Caco-2 (cell line): ENCODE results near the gene SAMD4B. TPM values are rescaled to one million over a fixed set of nuclear protein-coding genes. Genes with fewer than 3 reads are reported as not detected.

Experiments
- BruUV-seq: library from RNA; stranded (reverse); fragments of 400-500 nt; replicated peaks from 2 replicates; lab custom pipeline; 2021; lab: Mats Ljungman, UMichigan
- CTCF ChIA-PET: fragments of 300-600 bp; sonication (Branson Sonifier 250); formaldehyde crosslinking; loops from one replicate; lab custom pipeline; 2022; ENCODE audit warnings: antibody characterized with exemption; lab: Charles Lee
- POLR2A ChIA-PET: fragments of 300-600 bp; sonication (Branson Sonifier 250); formaldehyde crosslinking; loops from one replicate; lab custom pipeline; 2022; ENCODE audit warnings: antibody characterized with exemption; lab: Charles Lee
- DNase-seq, 2 experiments: peaks; one replicate each; pipeline versions ENCODE4 v3.0.0 to v3.0.0-alpha.2; 2020 to 2022
- H3K27me3 ChIP-seq: replicated peaks from 2 replicates; pipeline ENCODE4 v1.6.0; 2011; ENCODE audit warnings: low read length; ENCODE audit not compliant: control insufficient read depth, insufficient read depth
- H3K36me3 ChIP-seq: 2 replicates; pipeline ENCODE4 v1.5.1; 2011; ENCODE audit warnings: low read length; ENCODE audit not compliant: control insufficient read depth, insufficient read depth
- H3K4me1 ChIP-seq: fragments of 250-450 bp; sonication (Bioruptor Pico); 2 replicates; pipeline ENCODE4 v1.5.1; 2020; ENCODE audit warnings: mild to moderate bottlenecking
- H3K4me3 ChIP-seq: 2 replicates; pipeline ENCODE4 v1.5.1; 2011; ENCODE audit warnings: low read depth, mild to moderate bottlenecking, control low read depth, low read length
- H3K9me3 ChIP-seq: fragments of 250-450 bp; sonication (Bioruptor Pico); 2 replicates; pipeline ENCODE4 v1.5.1; 2020; ENCODE audit warnings: mild to moderate bottlenecking, moderate library complexity
- H3K27ac Mint-ChIP-seq: one replicate; pipeline ENCODE4 v1.8.0; 2022; ENCODE audit warnings: mixed read lengths; ENCODE audit not compliant: unreplicated experiment
- H3K27me3 Mint-ChIP-seq: one replicate; pipeline ENCODE4 v1.8.0; 2022; ENCODE audit warnings: mixed read lengths; ENCODE audit not compliant: insufficient read depth, unreplicated experiment
- H3K36me3 Mint-ChIP-seq: one replicate; pipeline ENCODE4 v1.8.0; 2022; ENCODE audit warnings: mild to moderate bottlenecking, mixed read lengths; ENCODE audit not compliant: insufficient read depth, unreplicated experiment
- H3K4me1 Mint-ChIP-seq: one replicate; pipeline ENCODE4 v1.8.0; 2022; ENCODE audit warnings: low read depth, mixed read lengths; ENCODE audit not compliant: unreplicated experiment
- H3K4me3 Mint-ChIP-seq: one replicate; pipeline ENCODE4 v1.8.0; 2022; ENCODE audit warnings: mild to moderate bottlenecking, moderate library complexity, mixed read lengths; ENCODE audit not compliant: unreplicated experiment
- H3K9me3 Mint-ChIP-seq: one replicate; pipeline ENCODE4 v1.8.0; 2022; ENCODE audit warnings: mixed read lengths; ENCODE audit not compliant: unreplicated experiment
- intact Hi-C: fragments of 100-400 bp; cut with micrococcal nuclease; formaldehyde crosslinking; loops from one replicate; pipeline ENCODE4 v1.10.0; 2022; ENCODE audit not compliant: unreplicated experiment
- total RNA-seq: library from RNA; stranded (reverse); gene quantifications from 2 replicates; pipeline ENCODE4 v1.2.3, GENCODE V29; 2022
- TF ChIP-seq, protein P1 (sequence below), 2 experiments: fragments of 200-600 bp in 1 of 2; IDR thresholded peaks; 1 replicate in 1 of 2; 2 replicates in 1 of 2; pipeline versions ENCODE4 v1.5.1 to v1.8.0; 2011 to 2022; ENCODE audit warnings: antibody characterized with exemption in 1 of 2, control low read depth in 1 of 2, inconsistent platforms in 1 of 2, low read depth in 1 of 2, low read length in 1 of 2, mild to moderate bottlenecking in 1 of 2, moderate library complexity in 1 of 2; ENCODE audit not compliant: insufficient read depth in 1 of 2, severe bottlenecking in 1 of 2, unreplicated experiment in 1 of 2

SAMD4B gene
- total RNA-seq, 1 experiment from 2014 or later, result 132 TPM

DNA sequence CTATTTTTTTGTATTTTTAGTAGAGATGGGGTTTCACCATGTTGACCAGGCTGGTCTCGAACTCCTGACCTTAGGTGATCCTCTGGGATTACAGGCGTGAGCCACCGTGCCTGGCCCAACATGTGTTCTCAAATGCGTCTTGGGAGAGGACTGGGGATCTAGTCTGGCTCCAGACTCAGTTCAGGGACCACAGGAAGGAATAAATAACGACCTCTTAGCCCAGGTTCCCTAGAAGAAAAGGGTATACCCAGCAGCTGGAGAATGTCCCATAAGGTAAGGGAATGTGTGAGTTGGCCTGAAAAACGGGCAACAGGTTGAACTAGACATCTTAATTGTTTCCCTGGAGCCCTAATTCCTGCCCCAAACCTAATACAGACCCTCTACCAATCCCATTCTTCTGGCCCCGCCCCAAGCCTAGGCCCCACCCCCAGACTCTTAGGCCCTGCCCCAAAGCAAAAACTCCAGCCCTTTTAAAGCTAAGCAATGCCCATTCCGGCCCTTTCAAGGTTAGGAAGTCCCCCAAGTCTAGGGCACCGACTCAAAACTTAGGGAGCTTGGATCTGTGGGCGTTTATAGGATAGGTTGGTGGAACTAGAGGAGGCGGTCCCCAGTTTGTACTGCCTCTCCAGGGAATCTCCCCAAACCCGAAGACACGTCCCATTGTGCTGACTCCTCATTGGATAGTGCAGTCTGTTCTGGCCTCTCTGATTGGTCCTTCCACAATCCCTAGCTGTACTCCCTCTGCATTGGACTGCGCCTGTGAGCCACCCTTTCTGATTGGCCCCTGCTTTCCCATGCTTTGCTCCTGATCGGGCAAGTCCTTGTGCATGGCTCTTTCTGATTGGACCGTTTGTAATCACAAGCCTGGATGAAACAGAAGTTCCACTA, 16.2 kb upstream of the SAMD4B start:
- Mint-ChIP-seq H3K4me3 (no peak overlapping the region), H3K4me1 (peaks cover 13% of the 10 kb centered on the region), H3K27ac (no peak overlapping the region), H3K9me3 (no peaks in the 10 kb centered on the region), H3K36me3 (peaks cover 19% of the 10 kb centered on the region), H3K27me3 (no peaks in the 10 kb centered on the region)
- no peak overlapping the region for H3K4me3 ChIP-seq
- no peaks in the 10 kb centered on the region for H3K27me3 ChIP-seq
- no peaks in the 10 kb centered on the region for H3K9me3 ChIP-seq
- H3K4me1 ChIP-seq, result peaks cover 10% of the 10 kb centered on the region
- BruUV-seq, result no TSS peak
- H3K36me3 ChIP-seq, result no peaks in the 10 kb centered on the region
- intact Hi-C loops, result no loop called here
- peak; percentile 37 to 66 for DNase-seq
- ChIA-PET CTCF (interaction anchor here (0.6 kb wide), 2 partner anchors 234 to 273 kb away, joined by 3 to 5 read pairs; no protein-coding TSS in a partner anchor), POLR2A (no interaction called here)
- TF ChIP-seq, protein P1, sequence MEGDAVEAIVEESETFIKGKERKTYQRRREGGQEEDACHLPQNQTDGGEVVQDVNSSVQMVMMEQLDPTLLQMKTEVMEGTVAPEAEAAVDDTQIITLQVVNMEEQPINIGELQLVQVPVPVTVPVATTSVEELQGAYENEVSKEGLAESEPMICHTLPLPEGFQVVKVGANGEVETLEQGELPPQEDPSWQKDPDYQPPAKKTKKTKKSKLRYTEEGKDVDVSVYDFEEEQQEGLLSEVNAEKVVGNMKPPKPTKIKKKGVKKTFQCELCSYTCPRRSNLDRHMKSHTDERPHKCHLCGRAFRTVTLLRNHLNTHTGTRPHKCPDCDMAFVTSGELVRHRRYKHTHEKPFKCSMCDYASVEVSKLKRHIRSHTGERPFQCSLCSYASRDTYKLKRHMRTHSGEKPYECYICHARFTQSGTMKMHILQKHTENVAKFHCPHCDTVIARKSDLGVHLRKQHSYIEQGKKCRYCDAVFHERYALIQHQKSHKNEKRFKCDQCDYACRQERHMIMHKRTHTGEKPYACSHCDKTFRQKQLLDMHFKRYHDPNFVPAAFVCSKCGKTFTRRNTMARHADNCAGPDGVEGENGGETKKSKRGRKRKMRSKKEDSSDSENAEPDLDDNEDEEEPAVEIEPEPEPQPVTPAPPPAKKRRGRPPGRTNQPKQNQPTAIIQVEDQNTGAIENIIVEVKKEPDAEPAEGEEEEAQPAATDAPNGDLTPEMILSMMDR (IDR thresholded peaks at IDR 0.05; ENCODE audit: insufficient read depth in 1 of 2, low read depth in 1 of 2, low read length in 1 of 2, severe bottlenecking in 1 of 2, unreplicated experiment in 1 of 2), result no peak

DNA sequence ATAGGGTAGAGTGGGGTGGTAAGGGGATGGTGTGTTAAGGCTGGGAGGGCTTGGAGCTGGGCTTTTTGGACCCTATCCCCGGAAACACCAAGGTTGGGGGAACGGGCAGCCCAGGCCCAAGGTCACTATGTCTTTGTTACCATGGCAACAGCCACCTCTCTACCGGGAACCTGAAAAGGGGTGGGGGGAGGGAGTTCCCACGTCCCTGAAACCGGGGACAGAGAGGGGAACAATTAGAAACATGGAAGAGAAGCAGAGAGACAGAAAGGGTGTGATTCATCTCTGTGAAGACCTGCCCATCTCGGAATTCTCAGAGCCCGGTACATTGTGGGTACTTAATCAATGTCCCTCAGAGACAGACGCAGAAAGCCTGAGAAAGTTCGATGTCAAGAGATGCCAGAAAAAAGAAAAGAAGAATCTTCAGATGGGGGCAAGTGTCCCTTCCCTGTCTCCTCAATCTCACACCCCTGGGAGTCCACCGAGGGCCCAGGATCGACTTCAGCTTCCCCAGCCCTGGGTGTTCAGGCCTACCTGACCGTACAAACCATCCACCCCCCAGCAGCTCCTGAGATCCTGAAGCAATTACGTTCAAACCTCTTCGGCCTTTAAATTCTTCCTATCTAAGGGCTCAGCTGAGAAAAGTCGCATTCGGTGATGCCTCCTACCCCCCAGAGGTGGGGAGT, 14.7 kb upstream of the SAMD4B start:
- Mint-ChIP-seq H3K27ac (peak overlapping the region; percentile 75), H3K9me3 (no peaks in the 10 kb centered on the region), H3K36me3 (peaks cover 18% of the 10 kb centered on the region), H3K4me1 (peaks cover 13% of the 10 kb centered on the region), H3K4me3 (no peak overlapping the region), H3K27me3 (no peaks in the 10 kb centered on the region)
- no peaks in the 10 kb centered on the region for H3K27me3 ChIP-seq
- H3K36me3 ChIP-seq, result no peaks in the 10 kb centered on the region
- BruUV-seq, result no TSS peak
- H3K4me3 ChIP-seq, result no peak overlapping the region
- POLR2A ChIA-PET, result no interaction called here
- DNase-seq, result no peak
- no peaks in the 10 kb centered on the region for H3K9me3 ChIP-seq
- intact Hi-C loops, result loop anchor here (1.0 kb wide), 3 partner anchors 115 to 205 kb away; no protein-coding TSS in a partner anchor
- CTCF ChIA-PET, result interaction anchor here (0.5 to 1.8 kb wide), 11 partner anchors 15 to 366 kb away, joined by 3 to 16 read pairs (median 3); partner anchors contain the start of gene SAMD4B
- TF ChIP-seq, protein P1 (IDR thresholded peaks at IDR 0.05; ENCODE audit: insufficient read depth in 1 of 2, low read depth in 1 of 2, low read length in 1 of 2, severe bottlenecking in 1 of 2, unreplicated experiment in 1 of 2), result no peak
- peaks cover 10% of the 10 kb centered on the region for H3K4me1 ChIP-seq

DNA sequence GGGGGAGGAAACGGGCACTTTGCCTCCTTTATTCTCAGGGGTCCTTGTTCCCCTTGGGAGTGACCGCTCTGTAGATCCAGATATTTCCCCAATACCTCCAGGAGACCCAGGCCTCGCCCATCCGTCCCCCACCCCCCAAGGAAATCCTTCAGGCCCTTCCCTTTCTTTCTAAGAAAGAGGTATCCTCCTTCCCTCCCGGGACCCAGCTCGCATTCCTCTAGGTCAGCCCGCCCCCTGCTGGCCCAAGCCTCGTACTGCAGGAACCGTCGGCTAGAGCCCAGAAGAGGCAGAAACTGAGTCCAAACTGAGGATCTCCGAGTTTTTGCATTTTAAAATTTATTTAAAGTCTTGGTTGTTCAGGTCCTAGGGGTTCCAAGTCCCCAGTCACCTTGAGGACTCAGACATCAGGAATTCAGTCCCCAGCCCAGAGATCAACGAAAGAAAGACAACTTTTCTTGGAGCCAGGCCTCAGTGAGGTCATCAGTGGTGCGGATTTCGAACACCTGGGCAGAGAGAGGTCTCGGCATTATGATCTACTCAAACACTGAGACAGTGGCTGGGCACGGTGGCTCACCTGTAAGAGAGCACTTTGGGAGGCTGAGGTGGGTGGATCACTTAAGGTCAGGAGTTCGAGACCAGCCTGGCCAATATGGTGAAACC, 14.0 kb upstream of the SAMD4B start:
- H3K27ac Mint-ChIP-seq, result peak overlapping the region; percentile 75
- intact Hi-C loops, result loop anchor here (1.0 kb wide), 3 partner anchors 116 to 206 kb away; no protein-coding TSS in a partner anchor
- Histone ChIP-seq H3K4me1 (peaks cover 13% of the 10 kb centered on the region), H3K9me3 (no peaks in the 10 kb centered on the region), H3K36me3 (no peaks in the 10 kb centered on the region), H3K27me3 (no peaks in the 10 kb centered on the region), H3K4me3 (no peak overlapping the region)
- peaks cover 12% of the 10 kb centered on the region for H3K36me3 Mint-ChIP-seq
- TF ChIP-seq, protein P1 (IDR thresholded peaks at IDR 0.05; ENCODE audit: insufficient read depth in 1 of 2, low read depth in 1 of 2, low read length in 1 of 2, severe bottlenecking in 1 of 2, unreplicated experiment in 1 of 2), result peak; percentile 98
- no peaks in the 10 kb centered on the region for H3K9me3 Mint-ChIP-seq
- peak; percentile 83 to 93 for DNase-seq
- no peak overlapping the region for H3K4me3 Mint-ChIP-seq
- POLR2A ChIA-PET, result no interaction called here
- peaks cover 8% of the 10 kb centered on the region for H3K4me1 Mint-ChIP-seq
- CTCF ChIA-PET, result interaction anchor here (0.5 to 1.8 kb wide), 10 partner anchors 14 to 366 kb away, joined by 3 to 16 read pairs (median 3); partner anchors contain the start of gene SAMD4B
- no peaks in the 10 kb centered on the region for H3K27me3 Mint-ChIP-seq
- no TSS peak for BruUV-seq
